ENCODE data around the gene TET2.

The TET2 gene

GRCh38 chr4:105257817-105258495, 111.3 kb downstream of the TET2 start:
- Histone ChIP-seq H3K36me3 (ENCODE audit: control insufficient read depth, insufficient read depth, low read length) (no peaks in the 10 kb centered on the region), H3K9me3 (ENCODE audit: control insufficient read depth, low read length) (no peaks in the 10 kb centered on the region), H3K27ac (no peak overlapping the region), H3K4me2 (ENCODE audit: low read length) (no peak overlapping the region), H3K4me3 (ENCODE audit: low read depth, low read length) (no peak overlapping the region), H3K9ac (no peak overlapping the region), H3K27me3 (ENCODE audit: control insufficient read depth, insufficient read depth, low read length) (no peaks in the 10 kb centered on the region), H3K4me1 (no peaks in the 10 kb centered on the region), H2AFZ (no peak overlapping the region), H3K79me2 (no peaks in the 10 kb centered on the region)
- no peak for TF ChIP-seq CTCF (IDR thresholded peaks at IDR 0.05)

DNA sequence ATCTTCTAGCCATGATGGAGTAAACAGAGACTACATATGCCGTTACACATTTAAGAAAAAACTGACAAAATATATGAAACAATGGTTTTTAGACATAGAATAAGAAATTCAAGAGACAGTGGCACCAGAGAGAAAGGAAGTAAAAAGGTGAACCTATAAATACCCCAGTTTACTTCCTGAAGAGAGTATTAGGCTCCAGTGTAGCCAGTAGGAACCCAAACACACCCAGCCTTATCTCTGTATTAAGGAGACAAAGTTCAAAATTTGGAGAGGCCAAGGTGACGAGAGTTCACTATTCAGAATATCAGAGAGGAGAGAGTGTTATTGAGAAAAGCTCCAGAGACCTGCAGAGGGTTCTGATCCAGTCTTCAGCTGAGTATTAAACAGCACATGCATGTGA, 119.0 kb downstream of the TET2 start:
- no peak overlapping the region for H3K27ac ChIP-seq
- H3K79me2 ChIP-seq = no peaks in the 10 kb centered on the region
- no peak overlapping the region for H3K9ac ChIP-seq
- no peaks in the 10 kb centered on the region for H3K27me3 ChIP-seq (ENCODE audit: control insufficient read depth, insufficient read depth, low read length)
- H3K36me3 ChIP-seq (ENCODE audit: control insufficient read depth, insufficient read depth, low read length) = no peaks in the 10 kb centered on the region
- TF ChIP-seq CTCF (IDR thresholded peaks at IDR 0.05) = no peak
- no peak overlapping the region for H2AFZ ChIP-seq
- H3K4me1 ChIP-seq = no peaks in the 10 kb centered on the region
- no peak overlapping the region for H3K4me3 ChIP-seq (ENCODE audit: low read depth, low read length)
- H3K4me2 ChIP-seq (ENCODE audit: low read length) = no peak overlapping the region
- no peaks in the 10 kb centered on the region for H3K9me3 ChIP-seq (ENCODE audit: control insufficient read depth, low read length)

DNA sequence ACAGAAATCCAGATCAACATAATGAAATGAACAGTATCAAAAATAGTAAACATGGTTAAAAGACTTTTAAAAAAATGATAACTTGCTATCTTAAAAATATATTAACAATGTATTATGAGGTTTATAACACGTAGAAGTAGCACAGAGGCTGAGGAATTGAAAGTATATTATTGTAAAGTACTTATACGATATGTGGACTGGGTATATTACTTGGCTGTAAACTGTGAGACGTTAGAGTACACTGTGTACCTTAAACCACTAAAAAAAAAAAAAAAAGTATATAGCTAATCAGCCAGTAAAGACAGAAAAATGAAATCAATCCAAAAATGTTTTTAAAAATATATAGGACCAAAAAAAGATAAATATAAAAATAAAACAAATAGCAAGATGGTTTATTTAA, 120.6 kb downstream of the TET2 start:
- Histone ChIP-seq H3K4me2 (ENCODE audit: low read length) (no peak overlapping the region), H3K9ac (no peak overlapping the region), H3K36me3 (ENCODE audit: control insufficient read depth, insufficient read depth, low read length) (no peaks in the 10 kb centered on the region), H3K79me2 (no peaks in the 10 kb centered on the region), H3K27me3 (ENCODE audit: control insufficient read depth, insufficient read depth, low read length) (no peaks in the 10 kb centered on the region), H3K4me3 (ENCODE audit: low read depth, low read length) (no peak overlapping the region), H3K4me1 (no peaks in the 10 kb centered on the region), H2AFZ (no peak overlapping the region), H3K27ac (no peak overlapping the region), H3K9me3 (ENCODE audit: control insufficient read depth, low read length) (no peaks in the 10 kb centered on the region)
- TF ChIP-seq CTCF (IDR thresholded peaks at IDR 0.05) = no peak

DNA sequence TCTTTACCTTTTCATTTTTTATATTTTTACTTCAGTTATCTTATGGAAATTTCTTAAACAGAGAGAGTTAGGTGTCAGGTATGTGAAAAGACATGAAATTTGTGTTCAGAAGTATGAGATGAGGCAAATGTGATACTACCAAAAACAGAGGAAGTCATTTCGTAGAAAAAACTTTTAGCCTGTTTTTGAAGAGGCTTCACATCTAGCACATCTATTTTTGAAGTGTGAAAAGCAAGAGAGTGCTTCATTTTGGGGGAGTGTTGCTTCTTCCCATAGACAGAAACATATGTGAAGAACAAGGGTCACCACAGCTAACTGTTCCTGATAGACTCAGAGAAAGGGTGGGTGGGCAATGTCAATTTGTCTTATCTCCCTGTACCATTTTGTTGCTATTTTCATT, 125.3 kb downstream of the TET2 start:
- Histone ChIP-seq H3K9ac (no peak overlapping the region), H3K79me2 (no peaks in the 10 kb centered on the region), H3K27ac (no peak overlapping the region), H3K27me3 (ENCODE audit: control insufficient read depth, insufficient read depth, low read length) (no peaks in the 10 kb centered on the region), H3K9me3 (ENCODE audit: control insufficient read depth, low read length) (no peaks in the 10 kb centered on the region), H3K4me2 (ENCODE audit: low read length) (no peak overlapping the region), H3K4me3 (ENCODE audit: low read depth, low read length) (no peak overlapping the region), H3K36me3 (ENCODE audit: control insufficient read depth, insufficient read depth, low read length) (no peaks in the 10 kb centered on the region), H3K4me1 (no peaks in the 10 kb centered on the region), H2AFZ (no peak overlapping the region)
- TF ChIP-seq CTCF (IDR thresholded peaks at IDR 0.05) = no peak

DNA sequence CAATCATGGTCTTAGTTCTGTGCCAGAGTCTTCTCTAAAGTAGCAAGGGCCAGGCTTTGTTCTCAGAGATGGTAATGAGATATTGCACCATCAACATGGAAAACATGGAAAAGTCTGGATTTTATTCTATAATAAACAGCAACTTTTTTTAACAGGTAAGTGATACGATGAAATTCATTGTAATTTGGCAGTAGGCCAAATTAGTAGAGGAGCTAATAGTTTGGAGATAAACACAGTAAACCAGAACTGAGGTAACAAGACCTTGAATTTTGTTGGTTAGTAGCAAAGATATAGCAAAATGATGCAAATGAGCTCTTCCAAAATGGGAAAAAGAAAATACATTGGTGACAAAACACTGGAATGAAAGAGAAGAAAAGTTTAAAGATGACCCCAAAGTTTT, 126.6 kb downstream of the TET2 start:
- Histone ChIP-seq H3K4me3 (ENCODE audit: low read depth, low read length) (no peak overlapping the region), H3K4me1 (no peaks in the 10 kb centered on the region), H3K27me3 (ENCODE audit: control insufficient read depth, insufficient read depth, low read length) (no peaks in the 10 kb centered on the region), H3K4me2 (ENCODE audit: low read length) (no peak overlapping the region), H2AFZ (no peak overlapping the region), H3K9ac (no peak overlapping the region), H3K9me3 (ENCODE audit: control insufficient read depth, low read length) (no peaks in the 10 kb centered on the region), H3K79me2 (no peaks in the 10 kb centered on the region), H3K27ac (no peak overlapping the region), H3K36me3 (ENCODE audit: control insufficient read depth, insufficient read depth, low read length) (no peaks in the 10 kb centered on the region)
- no peak for TF ChIP-seq CTCF (IDR thresholded peaks at IDR 0.05)
